ENCODE data around the gene PRKCZ. TPM values are rescaled to one million over a fixed set of nuclear protein-coding genes. Genes with fewer than 3 reads are reported as not detected.

Gene PRKCZ
- total RNA-seq, 1 donor from 2014 or later, result 13.9 TPM

- intact Hi-C loops (cut with DNase I), result no loop called here
- no peak for DNase-seq (ENCODE audit: low spot score)
Observed at GRCh38 chr1:2023187-2023586, 27.0 kb upstream of the PRKCZ start.

- no peak for DNase-seq (ENCODE audit: low spot score)
- intact Hi-C loops (cut with DNase I), result no loop called here
Observed at GRCh38 chr1:2024451-2024850, 25.8 kb upstream of the PRKCZ start.

GRCh38 chr1:2024887-2025286 lies 25.3 kb upstream of the PRKCZ start:
- intact Hi-C loops (cut with DNase I), result no loop called here
- no peak for DNase-seq (ENCODE audit: low spot score)

GRCh38 chr1:2025491-2025981 lies 24.7 kb upstream of the PRKCZ start:
- DNase-seq (ENCODE audit: low spot score), result no peak
- intact Hi-C loops (cut with DNase I), result no loop called here

- intact Hi-C loops (cut with DNase I), result no loop called here
- no peak for DNase-seq (ENCODE audit: low spot score)
Observed at GRCh38 chr1:2027961-2028583, 22.1 kb upstream of the PRKCZ start.

GRCh38 chr1:2028870-2029560 lies 21.2 kb upstream of the PRKCZ start:
- no peak for DNase-seq (ENCODE audit: low spot score)
- intact Hi-C loops (cut with DNase I), result no loop called here

GRCh38 chr1:2029561-2029960 lies 20.6 kb upstream of the PRKCZ start:
- intact Hi-C loops (cut with DNase I), result no loop called here
- no peak for DNase-seq (ENCODE audit: low spot score)

GRCh38 chr1:2030076-2030871 lies 19.9 kb upstream of the PRKCZ start:
- DNase-seq (ENCODE audit: low spot score), result no peak
- intact Hi-C loops (cut with DNase I), result no loop called here

- no peak for DNase-seq (ENCODE audit: low spot score)
- intact Hi-C loops (cut with DNase I), result no loop called here
Observed at GRCh38 chr1:2031546-2032540, 18.4 kb upstream of the PRKCZ start.

GRCh38 chr1:2032737-2033136 lies 17.5 kb upstream of the PRKCZ start:
- intact Hi-C loops (cut with DNase I), result no loop called here
- DNase-seq (ENCODE audit: low spot score), result no peak

- no peak for DNase-seq (ENCODE audit: low spot score)
- intact Hi-C loops (cut with DNase I), result no loop called here
Observed at GRCh38 chr1:2033165-2033564, 17.0 kb upstream of the PRKCZ start.

- intact Hi-C loops (cut with DNase I), result no loop called here
- DNase-seq (ENCODE audit: low spot score), result no peak
Observed at GRCh38 chr1:2036287-2036686, 13.9 kb upstream of the PRKCZ start.

- intact Hi-C loops (cut with DNase I), result no loop called here
- no peak for DNase-seq (ENCODE audit: low spot score)
Observed at GRCh38 chr1:2037314-2037979, 12.8 kb upstream of the PRKCZ start.

- no peak for DNase-seq (ENCODE audit: low spot score)
Observed at GRCh38 chr1:2038229-2038628, 12.0 kb upstream of the PRKCZ start.

GRCh38 chr1:2039251-2039650 lies 11.0 kb upstream of the PRKCZ start:
- no peak for DNase-seq (ENCODE audit: low spot score)
- intact Hi-C loops (cut with DNase I), result no loop called here

More at GRCh38 chr1:2038229-2038628, 12.0 kb upstream of the PRKCZ start:
- intact Hi-C loops (cut with DNase I), result no loop called here

GRCh38 chr1:2041305-2041704 lies 8.9 kb upstream of the PRKCZ start:
- no peak for DNase-seq (ENCODE audit: low spot score)
- intact Hi-C loops (cut with DNase I), result no loop called here

- intact Hi-C loops (cut with DNase I), result no loop called here
- DNase-seq (ENCODE audit: low spot score), result no peak
Observed at GRCh38 chr1:2041887-2042286, 8.3 kb upstream of the PRKCZ start.

- no peak for DNase-seq (ENCODE audit: low spot score)
- intact Hi-C loops (cut with DNase I), result no loop called here
Observed at GRCh38 chr1:2042830-2043773, 7.1 kb upstream of the PRKCZ start.
